ENCODE measurements around the gene DUSP3.
A peak's percentile ranks its signal among the peaks of the same experiment; 100 is the strongest.
"Not testable (repeated sequence)": the region's sequence is repeated elsewhere in the genome, so short reads cannot be mapped to it uniquely, and the experiment has no call there.

The DUSP3 gene

GRCh38 chr17:43799047-43799446 lies 20.3 kb upstream of the DUSP3 start:
- no peak for FAIRE-seq

- not testable (repeated sequence) for FAIRE-seq
Observed at GRCh38 chr17:43798024-43798423, 19.2 kb upstream of the DUSP3 start.

- FAIRE-seq = not testable (repeated sequence)
Observed at GRCh38 chr17:43792668-43793067, 13.9 kb upstream of the DUSP3 start.

GRCh38 chr17:43791589-43791988 lies 12.8 kb upstream of the DUSP3 start:
- peak; percentile 62 for FAIRE-seq

- FAIRE-seq = no peak
Observed at GRCh38 chr17:43790311-43790940, 11.6 kb upstream of the DUSP3 start.

GRCh38 chr17:43789482-43789881 lies 10.7 kb upstream of the DUSP3 start:
- FAIRE-seq = no peak

- FAIRE-seq = no peak
Observed at GRCh38 chr17:43788540-43788939, 9.8 kb upstream of the DUSP3 start.

GRCh38 chr17:43787728-43788127 lies 9.0 kb upstream of the DUSP3 start:
- no peak for FAIRE-seq

GRCh38 chr17:43784628-43785101 lies 5.9 kb upstream of the DUSP3 start:
- no peak for FAIRE-seq

- FAIRE-seq = no peak
Observed at GRCh38 chr17:43784068-43784467, 5.3 kb upstream of the DUSP3 start.

- FAIRE-seq = no peak
Observed at GRCh38 chr17:43782913-43783680, 4.3 kb upstream of the DUSP3 start.

- FAIRE-seq = no peak
Observed at GRCh38 chr17:43780135-43780534, 1.4 kb upstream of the DUSP3 start, which contains the start of gene CFAP97D1. Gene CFAP97D1 (plus strand): TSS chr17:43780435. CDS start chr17:43780463, 28 bp downstream.

- no peak for FAIRE-seq
Observed at GRCh38 chr17:43779145-43780125, 658 bp upstream of the DUSP3 start.

- no peak for FAIRE-seq
Observed at GRCh38 chr17:43774304-43775250, 4.2 kb downstream of the DUSP3 start.

- no peak for FAIRE-seq
Observed at GRCh38 chr17:43772877-43773648, 5.7 kb downstream of the DUSP3 start.

GRCh38 chr17:43771463-43771862 lies 7.3 kb downstream of the DUSP3 start:
- no peak for FAIRE-seq

- FAIRE-seq = no peak
Observed at GRCh38 chr17:43770957-43771356, 7.8 kb downstream of the DUSP3 start.

GRCh38 chr17:43769859-43770258 lies 8.9 kb downstream of the DUSP3 start:
- FAIRE-seq = no peak

GRCh38 chr17:43769426-43769825 lies 9.4 kb downstream of the DUSP3 start:
- no peak for FAIRE-seq

- FAIRE-seq = no peak
Observed at GRCh38 chr17:43768943-43769342, 9.8 kb downstream of the DUSP3 start.

GRCh38 chr17:43768382-43768781 lies 10.4 kb downstream of the DUSP3 start:
- no peak for FAIRE-seq
